ENCODE results near the gene ZMYND10.

GRCh38 chr3:50316657-50317242, 28.8 kb downstream of the ZMYND10 start:
- TF ChIP-seq EZH2 (IDR thresholded peaks at IDR 0.05; ENCODE audit: low read length, missing control alignments) = no peak
- TF ChIP-seq, protein P1, sequence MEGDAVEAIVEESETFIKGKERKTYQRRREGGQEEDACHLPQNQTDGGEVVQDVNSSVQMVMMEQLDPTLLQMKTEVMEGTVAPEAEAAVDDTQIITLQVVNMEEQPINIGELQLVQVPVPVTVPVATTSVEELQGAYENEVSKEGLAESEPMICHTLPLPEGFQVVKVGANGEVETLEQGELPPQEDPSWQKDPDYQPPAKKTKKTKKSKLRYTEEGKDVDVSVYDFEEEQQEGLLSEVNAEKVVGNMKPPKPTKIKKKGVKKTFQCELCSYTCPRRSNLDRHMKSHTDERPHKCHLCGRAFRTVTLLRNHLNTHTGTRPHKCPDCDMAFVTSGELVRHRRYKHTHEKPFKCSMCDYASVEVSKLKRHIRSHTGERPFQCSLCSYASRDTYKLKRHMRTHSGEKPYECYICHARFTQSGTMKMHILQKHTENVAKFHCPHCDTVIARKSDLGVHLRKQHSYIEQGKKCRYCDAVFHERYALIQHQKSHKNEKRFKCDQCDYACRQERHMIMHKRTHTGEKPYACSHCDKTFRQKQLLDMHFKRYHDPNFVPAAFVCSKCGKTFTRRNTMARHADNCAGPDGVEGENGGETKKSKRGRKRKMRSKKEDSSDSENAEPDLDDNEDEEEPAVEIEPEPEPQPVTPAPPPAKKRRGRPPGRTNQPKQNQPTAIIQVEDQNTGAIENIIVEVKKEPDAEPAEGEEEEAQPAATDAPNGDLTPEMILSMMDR (conservative IDR thresholded peaks at IDR 0.05 in 1 of 2, IDR thresholded peaks at IDR 0.05 in 1 of 2; ENCODE audit: low read depth in 1 of 2, low read length in 2 of 2) = no peak
